NCI-H2227 treated with DMSO at 0.1 percent for 48 hours (cell line): ENCODE results near the gene DENND5B.
"Not testable (repeated sequence)": the region's sequence is repeated elsewhere in the genome, so short reads cannot be mapped to it uniquely, and the experiment has no call there.

Source experiments
- DNase-seq: peaks from one replicate; lab custom pipeline; 2025; lab: John Stamatoyannopoulos, UW

Gene DENND5B

GRCh38 chr12:31590642-31591379 lies at the start of gene DENND5B:
Gene DENND5B, minus strand, starts transcription at chr12:31591136. Its CDS starts 304 bp downstream, at chr12:31590832.
- peak; percentile 58 for DNase-seq

- no peak for DNase-seq
These were observed 43.7 kb upstream of the DENND5B start for GRCh38 chr12:31634620-31635019.

GRCh38 chr12:31633464-31633863 lies 42.5 kb upstream of the DENND5B start:
- no peak for DNase-seq

- no peak for DNase-seq
These were observed 40.9 kb upstream of the DENND5B start for GRCh38 chr12:31631809-31632208.

GRCh38 chr12:31631023-31631724 lies 40.2 kb upstream of the DENND5B start:
- DNase-seq: no peak

- no peak for DNase-seq
These were observed 39.1 kb upstream of the DENND5B start for GRCh38 chr12:31629756-31630732.

- no peak for DNase-seq
These were observed 36.6 kb upstream of the DENND5B start for GRCh38 chr12:31627456-31628054.

- DNase-seq: no peak
These were observed 35.5 kb upstream of the DENND5B start for GRCh38 chr12:31626270-31626995.

- DNase-seq: no peak
These were observed 31.1 kb upstream of the DENND5B start for GRCh38 chr12:31622038-31622437.

GRCh38 chr12:31620311-31620710 lies 29.4 kb upstream of the DENND5B start:
- no peak for DNase-seq

- DNase-seq: no peak
These were observed 27.5 kb upstream of the DENND5B start for GRCh38 chr12:31618228-31619025.

- DNase-seq: no peak
These were observed 21.9 kb upstream of the DENND5B start for GRCh38 chr12:31612819-31613218.

- DNase-seq: not testable (repeated sequence)
These were observed 17.4 kb upstream of the DENND5B start for GRCh38 chr12:31608299-31608698.

GRCh38 chr12:31605531-31605930 lies 14.6 kb upstream of the DENND5B start:
- no peak for DNase-seq

- DNase-seq: no peak
These were observed 12.6 kb upstream of the DENND5B start for GRCh38 chr12:31603546-31604009.

GRCh38 chr12:31600750-31601149 lies 9.8 kb upstream of the DENND5B start:
- DNase-seq: no peak

- DNase-seq: no peak
These were observed 9.3 kb upstream of the DENND5B start for GRCh38 chr12:31600252-31600651.

- DNase-seq: no peak
These were observed 8.1 kb upstream of the DENND5B start for GRCh38 chr12:31599053-31599452.

- DNase-seq: no peak
These were observed 6.1 kb upstream of the DENND5B start for GRCh38 chr12:31597066-31597465.

- DNase-seq: no peak
These were observed 3.7 kb upstream of the DENND5B start for GRCh38 chr12:31594681-31595080.
